Effector memory CD4-positive, alpha-beta T cell (primary cell): ENCODE measurements around the gene GRK5.

ENCODE experiments used
- DNase-seq, 3 donors: peaks; one replicate each; pipeline ENCODE4 v3.0.0-alpha.2; 2020
- H3K27ac ChIP-seq: 2 replicates; pipeline ENCODE4 v1.7.0; 2013; ENCODE audit warnings: mild to moderate bottlenecking, low read length, moderate library complexity; ENCODE audit not compliant: insufficient read depth, poor library complexity, severe bottlenecking
- H3K27me3 ChIP-seq: replicated peaks from 2 replicates; pipeline ENCODE4 v1.7.0; 2013; ENCODE audit warnings: mild to moderate bottlenecking, low read length; ENCODE audit not compliant: insufficient read depth, control insufficient read depth, poor library complexity, severe bottlenecking
- H3K36me3 ChIP-seq: 2 replicates; pipeline ENCODE4 v1.7.0; 2013; ENCODE audit warnings: mild to moderate bottlenecking, low read length, moderate library complexity; ENCODE audit not compliant: control insufficient read depth, insufficient read depth
- H3K4me1 ChIP-seq: 2 replicates; pipeline ENCODE4 v1.7.0; 2013; ENCODE audit warnings: low read length, mild to moderate bottlenecking; ENCODE audit not compliant: control insufficient read depth, insufficient read depth, poor library complexity, severe bottlenecking
- H3K4me3 ChIP-seq: 2 replicates; pipeline ENCODE4 v1.7.0; 2013; ENCODE audit warnings: low read length, low read depth, mild to moderate bottlenecking; ENCODE audit not compliant: insufficient read depth, poor library complexity, severe bottlenecking
- H3K9me3 ChIP-seq: 2 replicates; pipeline ENCODE4 v1.7.0; 2013; ENCODE audit warnings: mild to moderate bottlenecking, low read length, moderate library complexity; ENCODE audit not compliant: control insufficient read depth

Gene GRK5

GRCh38 chr10:119344381-119344780 lies 137.0 kb downstream of the GRK5 start:
- Histone ChIP-seq H3K4me3 (no peak overlapping the region), H3K4me1 (no peaks in the 10 kb centered on the region), H3K9me3 (no peaks in the 10 kb centered on the region), H3K36me3 (peaks cover under 1% of the 10 kb centered on the region), H3K27ac (no peak overlapping the region), H3K27me3 (no peaks in the 10 kb centered on the region)
- no peak for DNase-seq

GRCh38 chr10:119346095-119346832 lies 138.9 kb downstream of the GRK5 start:
- Histone ChIP-seq H3K4me3 (no peak overlapping the region), H3K27ac (no peak overlapping the region), H3K9me3 (no peaks in the 10 kb centered on the region), H3K27me3 (no peaks in the 10 kb centered on the region), H3K36me3 (peaks cover 8% of the 10 kb centered on the region), H3K4me1 (no peaks in the 10 kb centered on the region)
- DNase-seq = no peak

- H3K27me3 ChIP-seq = no peaks in the 10 kb centered on the region
- no peak overlapping the region for H3K4me3 ChIP-seq
- DNase-seq = no peak
- peaks cover 8% of the 10 kb centered on the region for H3K36me3 ChIP-seq
- H3K9me3 ChIP-seq = no peaks in the 10 kb centered on the region
- no peak overlapping the region for H3K27ac ChIP-seq
- no peaks in the 10 kb centered on the region for H3K4me1 ChIP-seq
Observed at GRCh38 chr10:119347181-119347974, 140.0 kb downstream of the GRK5 start.

GRCh38 chr10:119348106-119348505 lies 140.7 kb downstream of the GRK5 start:
- no peak for DNase-seq
- Histone ChIP-seq H3K27ac (no peak overlapping the region), H3K36me3 (peaks cover 8% of the 10 kb centered on the region), H3K9me3 (no peaks in the 10 kb centered on the region), H3K27me3 (no peaks in the 10 kb centered on the region), H3K4me3 (no peak overlapping the region), H3K4me1 (no peaks in the 10 kb centered on the region)

- Histone ChIP-seq H3K9me3 (no peaks in the 10 kb centered on the region), H3K27ac (no peak overlapping the region), H3K36me3 (peaks cover 8% of the 10 kb centered on the region), H3K27me3 (no peaks in the 10 kb centered on the region), H3K4me1 (no peaks in the 10 kb centered on the region), H3K4me3 (no peak overlapping the region)
- no peak for DNase-seq
Observed at GRCh38 chr10:119348516-119349240, 141.3 kb downstream of the GRK5 start.

GRCh38 chr10:119349341-119349740 lies 142.0 kb downstream of the GRK5 start:
- Histone ChIP-seq H3K4me3 (no peak overlapping the region), H3K4me1 (no peaks in the 10 kb centered on the region), H3K27ac (no peak overlapping the region), H3K27me3 (no peaks in the 10 kb centered on the region), H3K36me3 (peaks cover 8% of the 10 kb centered on the region), H3K9me3 (no peaks in the 10 kb centered on the region)
- DNase-seq = no peak

- H3K27ac ChIP-seq = no peak overlapping the region
- no peak for DNase-seq
- H3K4me1 ChIP-seq = no peaks in the 10 kb centered on the region
- H3K9me3 ChIP-seq = no peaks in the 10 kb centered on the region
- H3K4me3 ChIP-seq = no peak overlapping the region
- H3K36me3 ChIP-seq = peaks cover 8% of the 10 kb centered on the region
- no peaks in the 10 kb centered on the region for H3K27me3 ChIP-seq
Observed at GRCh38 chr10:119349937-119350501, 142.6 kb downstream of the GRK5 start.

- no peak overlapping the region for H3K27ac ChIP-seq
- no peaks in the 10 kb centered on the region for H3K27me3 ChIP-seq
- no peaks in the 10 kb centered on the region for H3K4me1 ChIP-seq
- DNase-seq = no peak
- H3K4me3 ChIP-seq = no peak overlapping the region
- peaks cover 8% of the 10 kb centered on the region for H3K36me3 ChIP-seq
- H3K9me3 ChIP-seq = no peaks in the 10 kb centered on the region
Observed at GRCh38 chr10:119350502-119351097, 143.2 kb downstream of the GRK5 start.

- Histone ChIP-seq H3K27me3 (no peaks in the 10 kb centered on the region), H3K4me3 (no peak overlapping the region), H3K36me3 (peaks cover 8% of the 10 kb centered on the region), H3K9me3 (no peaks in the 10 kb centered on the region), H3K4me1 (no peaks in the 10 kb centered on the region), H3K27ac (no peak overlapping the region)
- no peak for DNase-seq
Observed at GRCh38 chr10:119351189-119351588, 143.8 kb downstream of the GRK5 start.
